ENCODE results near the gene OSBPL5.

DNA sequence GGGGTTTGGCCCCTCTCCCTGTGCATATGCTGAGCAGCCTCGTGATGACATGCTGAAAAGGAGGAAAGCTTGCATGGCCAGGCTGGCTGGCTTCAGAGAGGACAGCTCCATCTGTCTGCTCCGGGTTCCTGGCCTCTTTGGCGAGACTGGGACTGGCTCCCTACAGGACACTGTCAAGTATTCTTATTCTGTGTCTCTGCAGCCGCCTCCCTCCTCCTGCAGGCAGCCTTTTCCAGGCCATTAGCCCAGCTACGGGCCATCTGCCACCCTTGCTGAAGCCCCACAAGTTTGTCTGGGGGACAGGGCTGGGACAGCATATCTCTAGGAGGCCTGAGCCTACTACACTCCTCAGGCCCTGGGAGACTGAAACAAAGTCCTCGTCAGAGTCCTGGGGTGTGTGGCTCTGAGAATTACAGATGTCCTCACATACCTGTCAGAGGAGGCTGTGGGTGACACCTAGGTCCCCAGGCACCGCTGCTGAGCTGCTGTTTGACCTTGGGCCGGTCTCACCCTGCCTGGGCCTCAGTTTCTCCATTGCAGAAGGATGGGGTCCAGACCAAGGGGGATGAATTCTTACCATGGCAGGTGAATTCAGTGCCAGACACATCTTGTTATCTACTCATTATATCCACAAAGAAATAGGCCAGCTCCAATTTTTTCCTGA, 42.5 kb upstream of the OSBPL5 start:
- TF ChIP-seq EZH2 (IDR thresholded peaks at IDR 0.05; ENCODE audit: borderline replicate concordance, low read depth, low read length, poor library complexity, severe bottlenecking) (no peak), CTCF (conservative IDR thresholded peaks at IDR 0.05; ENCODE audit: low read depth, low read length) (no peak)
